H1 (cell line): ENCODE measurements around the gene CNOT6L. TPM values are rescaled to one million over a fixed set of nuclear protein-coding genes. Genes with fewer than 3 reads are reported as not detected.

ENCODE experiments used
- CTCF ChIA-PET: fragments of 300-600 bp; sonication (Branson Sonifier 250); formaldehyde crosslinking; loops from one replicate; lab custom pipeline; 2021; ENCODE audit not compliant: partially characterized antibody; lab: Charles Lee
- POLR2A ChIA-PET: fragments of 300-600 bp; sonication (Branson Sonifier 250); formaldehyde crosslinking; loops from one replicate; lab custom pipeline; 2021; ENCODE audit warnings: inconsistent platforms; ENCODE audit not compliant: partially characterized antibody; lab: Charles Lee
- DNase-seq, 2 experiments: peaks; one replicate each; pipeline versions ENCODE4 v3.0.0 to v3.0.0-alpha.2; 2010 to 2022; ENCODE audit warnings: low spot score in 2 of 2, low read depth in 1 of 2, mixed read lengths in 1 of 2
- FAIRE-seq: peaks from 2 replicates; lab custom pipeline; 2011; peaks lifted over from hg19 to GRCh38; lab: Jason Lieb, UNC
- H2AFZ ChIP-seq: 2 replicates; pipeline ENCODE4 v1.8.1; 2012; ENCODE audit warnings: low read length, inconsistent platforms
- H2AK5ac ChIP-seq: 2 replicates; pipeline ENCODE4 v1.6.1; 2013; ENCODE audit warnings: low read depth, low read length
- H2BK120ac ChIP-seq: replicated peaks from 2 replicates; pipeline ENCODE3; 2013; ENCODE audit warnings: low read depth, low read length, inconsistent platforms
- H2BK12ac ChIP-seq: 2 replicates; pipeline ENCODE4 v1.6.1; 2013; ENCODE audit warnings: low read depth, low read length
- H2BK15ac ChIP-seq: 2 replicates; pipeline ENCODE4 v1.6.1; 2013; ENCODE audit warnings: low read length
- H2BK20ac ChIP-seq: 2 replicates; pipeline ENCODE4 v1.6.1; 2013; ENCODE audit warnings: low read length
- H2BK5ac ChIP-seq: 2 replicates; pipeline ENCODE4 v1.6.1; 2013; ENCODE audit warnings: low read depth, low read length
- H3K14ac ChIP-seq: 2 replicates; pipeline ENCODE4 v1.6.1; 2013; ENCODE audit warnings: inconsistent platforms; ENCODE audit not compliant: insufficient read length
- H3K18ac ChIP-seq: 2 replicates; pipeline ENCODE4 v1.6.1; 2013; ENCODE audit warnings: low read length; ENCODE audit errors: extremely low read depth
- H3K23ac ChIP-seq: 2 replicates; pipeline ENCODE4 v1.6.1; 2013; ENCODE audit warnings: inconsistent platforms; ENCODE audit not compliant: insufficient read length
- H3K23me2 ChIP-seq: 2 replicates; pipeline ENCODE4 v1.6.1; 2013; ENCODE audit warnings: low read depth, low read length
- H3K27ac ChIP-seq: 2 replicates; pipeline ENCODE4 v1.6.1; 2011; ENCODE audit warnings: low read depth, low read length, inconsistent platforms
- H3K27me3 ChIP-seq, 4 experiments: replicated peaks in 1 of 4; 1 replicate in 1 of 4; 2 replicates in 3 of 4; pipeline versions ENCODE4 v1.6.1 to v1.8.1; 2011 to 2013; ENCODE audit warnings: low read length in 3 of 4, mild to moderate bottlenecking in 3 of 4, inconsistent platforms in 2 of 4, mixed read lengths in 2 of 4, moderate library complexity in 1 of 4; ENCODE audit not compliant: control insufficient read depth in 3 of 4, insufficient read depth in 3 of 4; ENCODE audit errors: extremely low read depth in 1 of 4
- H3K36me3 ChIP-seq, 4 experiments: 2 replicates each; pipeline versions ENCODE4 v1.6.1 to v1.8.1; 2011 to 2013; ENCODE audit warnings: mild to moderate bottlenecking in 4 of 4, low read length in 3 of 4, moderate library complexity in 2 of 4, control low read depth in 1 of 4, inconsistent platforms in 1 of 4; ENCODE audit not compliant: insufficient read depth in 4 of 4, control insufficient read depth in 2 of 4
- H3K4ac ChIP-seq: replicated peaks from 2 replicates; pipeline ENCODE3; 2013; ENCODE audit warnings: low read length, low read depth, mixed read lengths, inconsistent platforms; ENCODE audit not compliant: insufficient read length
- H3K4me1 ChIP-seq, 4 experiments: replicated peaks in 1 of 4; 1 replicate in 1 of 4; 2 replicates in 3 of 4; pipeline versions ENCODE4 v1.6.1 to v1.8.1; 2011 to 2013; ENCODE audit warnings: low read length in 3 of 4, inconsistent platforms in 2 of 4, mixed read lengths in 1 of 4; ENCODE audit not compliant: insufficient read depth in 4 of 4, control insufficient read depth in 3 of 4
- H3K4me2 ChIP-seq, 2 experiments: 2 replicates each; pipeline versions ENCODE4 v1.6.1 to v1.8.1; 2011 to 2013; ENCODE audit warnings: low read depth in 2 of 2, low read length in 2 of 2, control low read depth in 1 of 2, inconsistent platforms in 1 of 2, mild to moderate bottlenecking in 1 of 2; ENCODE audit not compliant: insufficient read depth in 1 of 2
- H3K4me3 ChIP-seq, 4 experiments: fragments of 200-600, 300-600 bp in 1 of 4; sonication (generic), shearing (Covaris generic), sonication (Bioruptor Twin) in 1 of 4; 2 replicates each; pipeline versions ENCODE4 v1.5.1 to v1.8.1; 2011 to 2016; ENCODE audit warnings: low read length in 4 of 4, low read depth in 3 of 4, control low read depth in 2 of 4, inconsistent platforms in 2 of 4, mild to moderate bottlenecking in 2 of 4, mixed read lengths in 1 of 4, moderate library complexity in 1 of 4; ENCODE audit not compliant: insufficient read depth in 2 of 4; ENCODE audit errors: extremely low read depth in 1 of 4
- H3K56ac ChIP-seq: replicated peaks from 2 replicates; pipeline ENCODE3; 2013; ENCODE audit warnings: low read depth, mild to moderate bottlenecking, mixed read lengths, low read length, inconsistent platforms; ENCODE audit not compliant: insufficient read length
- H3K79me1 ChIP-seq: 2 replicates; pipeline ENCODE4 v1.6.1; 2013; ENCODE audit warnings: low read depth, low read length, control low read depth
- H3K79me2 ChIP-seq, 2 experiments: 2 replicates each; pipeline versions ENCODE4 v1.6.1 to v1.8.1; 2012 to 2013; ENCODE audit warnings: low read length in 2 of 2, mild to moderate bottlenecking in 2 of 2, inconsistent platforms in 1 of 2; ENCODE audit not compliant: insufficient read depth in 2 of 2, control insufficient read depth in 1 of 2
- H3K9ac ChIP-seq, 4 experiments: replicated peaks in 1 of 4; 1 replicate in 1 of 4; 2 replicates in 3 of 4; pipeline versions ENCODE4 v1.6.1 to v1.8.1; 2011 to 2013; ENCODE audit warnings: low read depth in 3 of 4, low read length in 3 of 4, control low read depth in 2 of 4, mild to moderate bottlenecking in 2 of 4, moderate library complexity in 2 of 4, inconsistent platforms in 1 of 4; ENCODE audit errors: extremely low read depth in 1 of 4
- H3K9me3 ChIP-seq, 2 experiments: 2 replicates each; pipeline versions ENCODE4 v1.6.1 to v1.8.1; 2012 to 2013; ENCODE audit warnings: mild to moderate bottlenecking in 2 of 2, moderate library complexity in 2 of 2, control low read depth in 1 of 2, inconsistent platforms in 1 of 2, low read depth in 1 of 2, low read length in 1 of 2, mixed read lengths in 1 of 2; ENCODE audit not compliant: insufficient read depth in 2 of 2
- H4K20me1 ChIP-seq, 2 experiments: replicated peaks in 1 of 2; 2 replicates each; pipeline versions ENCODE3 to v1.8.1; 2011 to 2013; ENCODE audit warnings: inconsistent platforms in 2 of 2, low read length in 2 of 2, mild to moderate bottlenecking in 1 of 2; ENCODE audit not compliant: insufficient read depth in 2 of 2, control insufficient read depth in 1 of 2
- H4K5ac ChIP-seq: 2 replicates; pipeline ENCODE4 v1.6.1; 2013; ENCODE audit warnings: low read length, low read depth, mixed read lengths, inconsistent platforms; ENCODE audit not compliant: insufficient read length
- H4K8ac ChIP-seq: 2 replicates; pipeline ENCODE4 v1.8.0; 2013; ENCODE audit warnings: mild to moderate bottlenecking, moderate library complexity, low read length, inconsistent platforms; ENCODE audit not compliant: insufficient read depth; ENCODE audit errors: extremely low read depth
- H4K91ac ChIP-seq: replicated peaks from 2 replicates; pipeline ENCODE3; 2013; ENCODE audit warnings: low read length, mixed read lengths, inconsistent platforms; ENCODE audit not compliant: insufficient read length
- CTBP2 ChIP-seq: IDR thresholded peaks from 2 replicates; pipeline ENCODE4 v1.7.0; 2011; ENCODE audit warnings: borderline replicate concordance, mild to moderate bottlenecking, moderate library complexity, mixed read lengths, low read length; ENCODE audit not compliant: insufficient read depth, insufficient read length
- EP300 ChIP-seq, 2 experiments: IDR thresholded peaks; 1 replicate in 1 of 2; 2 replicates in 1 of 2; pipeline ENCODE4 v1.6.1; 2011 to 2012; ENCODE audit warnings: low read depth in 2 of 2, low read length in 2 of 2, mild to moderate bottlenecking in 2 of 2, borderline replicate concordance in 1 of 2, inconsistent platforms in 1 of 2, moderate library complexity in 1 of 2
- SP4 ChIP-seq: IDR thresholded peaks from 2 replicates; pipeline ENCODE4 v1.6.1; 2012; ENCODE audit warnings: low read length, inconsistent platforms
- polyA plus RNA-seq, 7 experiments: library from polyadenylated mRNA; depleted of rRNA in 3 of 7; stranded (reverse) in 5 of 7; unstranded in 2 of 7; fragments of >200 nt in 5 of 7; fragments of 200-250 nt in 2 of 7; gene quantifications; 1 replicate in 5 of 7; 2 replicates in 1 of 7; 4 replicates in 1 of 7; pipeline versions ENCODE4 v1.2.1 to v1.2.3, GENCODE V29; 2011 to 2013; ENCODE audit warnings: missing spikeins in 2 of 7, mixed read lengths in 2 of 7
- total RNA-seq: library from RNA; stranded (reverse); fragmentation: NEBNext Ultra II Directional; extraction: Animal tissue kit (Norgen Biotek cat#: 25700); gene quantifications from 2 replicates; pipeline ENCODE4 v1.2.1, GENCODE V29; 2021

Gene CNOT6L
- total and polyA plus RNA-seq, 2 of the 8 experiments (the other 6 are each of a cell fraction or from before 2014, with no cell fraction given) = 2.0 to 22.4 TPM

DNA sequence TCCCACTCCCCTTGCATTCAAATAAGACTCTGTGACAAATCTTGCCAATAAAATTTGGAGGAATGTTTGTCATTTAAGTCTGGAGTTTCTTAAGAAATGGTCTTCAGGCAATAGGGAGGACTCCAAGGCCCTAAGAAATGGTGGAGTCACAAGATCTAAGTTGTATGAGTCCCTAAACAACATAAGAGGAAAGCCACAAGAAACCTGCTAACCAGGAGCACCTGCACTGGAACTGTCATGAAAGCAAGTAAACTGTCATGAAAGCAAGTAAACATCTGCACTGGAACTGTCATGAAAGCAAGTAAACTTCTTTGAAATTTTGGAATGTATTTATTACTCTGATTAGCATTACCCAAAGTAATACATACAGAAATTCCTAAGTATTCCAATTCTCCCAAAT, 3.5 kb downstream of the CNOT6L start:
- H3K23ac ChIP-seq = no peak overlapping the region
- no peak for TF ChIP-seq SP4
- no peak for TF ChIP-seq CTBP2
- no peak for TF ChIP-seq EP300 (IDR thresholded peaks at IDR 0.05; ENCODE audit: borderline replicate concordance in 1 of 2, low read depth in 2 of 2, low read length in 2 of 2)

More for the DNA sequence above, 3.5 kb downstream of the CNOT6L start:
- no peak overlapping the region for H3K14ac ChIP-seq
- peaks cover 0 to 4% (median 0%) of the 10 kb centered on the region in 4 experiments; a peak in 2 of 7 replicates for H3K4me1 ChIP-seq
- peaks cover 0 to 5% of the 10 kb centered on the region in 2 experiments; a peak in 1 of 4 replicates for H3K79me2 ChIP-seq
- no peak overlapping the region for H3K9ac ChIP-seq
- H2BK12ac ChIP-seq = no peak overlapping the region
- no peak overlapping the region for H2BK15ac ChIP-seq
- no peak overlapping the region for H4K91ac ChIP-seq
- H3K18ac ChIP-seq = no peak overlapping the region
- no peak overlapping the region for H3K4me2 ChIP-seq
- H2AFZ ChIP-seq = no peak overlapping the region
- no peak overlapping the region for H3K27ac ChIP-seq
- ChIA-PET POLR2A (no interaction called here), CTCF (no interaction called here)
- no peak overlapping the region for H3K4me3 ChIP-seq
- no peaks in the 10 kb centered on the region for H3K36me3 ChIP-seq
- peaks cover 8% of the 10 kb centered on the region; the same call in 1 of the 2 replicates for H3K23me2 ChIP-seq
- H3K27me3 ChIP-seq = peaks cover 0 to 5% (median 2%) of the 10 kb centered on the region in 4 experiments; a peak in 2 of 7 replicates
- no peak overlapping the region for H2BK120ac ChIP-seq
- no peak overlapping the region for H4K8ac ChIP-seq
- H2AK5ac ChIP-seq = no peak overlapping the region
- no peaks in the 10 kb centered on the region for H3K9me3 ChIP-seq
- H2BK20ac ChIP-seq = no peak overlapping the region
- H4K20me1 ChIP-seq = peaks cover 0 to 2% of the 10 kb centered on the region in 2 experiments
- H3K4ac ChIP-seq = no peak overlapping the region
- FAIRE-seq = no peak
- H3K56ac ChIP-seq = no peak overlapping the region
- no peak overlapping the region for H4K5ac ChIP-seq
- H2BK5ac ChIP-seq = no peak overlapping the region
- no peaks in the 10 kb centered on the region for H3K79me1 ChIP-seq
- no peak for DNase-seq
